HCEC 1CT (cell line): Measurements from ENCODE around the gene IGHMBP2.
"Not testable (repeated sequence)": the region's sequence is repeated elsewhere in the genome, so short reads cannot be mapped to it uniquely, and the experiment has no call there.

Experiments
- DNase-seq: peaks from one replicate; pipeline ENCODE4 v3.0.0-alpha.2; 2017

IGHMBP2 gene

GRCh38 chr11:68963779-68964178 is 60.1 kb downstream of the IGHMBP2 start:
- DNase-seq: no peak

- no peak for DNase-seq
Measured at GRCh38 chr11:68965901-68966853, 62.5 kb downstream of the IGHMBP2 start.

- DNase-seq: no peak
Measured at GRCh38 chr11:68966894-68967780, 63.4 kb downstream of the IGHMBP2 start.

- DNase-seq: no peak
Measured at GRCh38 chr11:68968306-68969250, 64.9 kb downstream of the IGHMBP2 start.

- DNase-seq: no peak
Measured at GRCh38 chr11:68969386-68969785, 65.7 kb downstream of the IGHMBP2 start.

- no peak for DNase-seq
Measured at GRCh38 chr11:68970921-68971636, 67.4 kb downstream of the IGHMBP2 start.

GRCh38 chr11:68973219-68973618 is 69.5 kb downstream of the IGHMBP2 start:
- DNase-seq: no peak

- DNase-seq: not testable (repeated sequence)
Measured at GRCh38 chr11:68973706-68974105, 70.0 kb downstream of the IGHMBP2 start.

GRCh38 chr11:68974421-68975194 is 70.9 kb downstream of the IGHMBP2 start:
- DNase-seq: no peak

GRCh38 chr11:68976095-68976494 is 72.4 kb downstream of the IGHMBP2 start:
- DNase-seq: no peak

GRCh38 chr11:68976563-68976962 is 72.9 kb downstream of the IGHMBP2 start:
- no peak for DNase-seq

GRCh38 chr11:68977781-68978625 is 74.3 kb downstream of the IGHMBP2 start:
- DNase-seq: no peak

- DNase-seq: no peak
Measured at GRCh38 chr11:68978626-68978930, 74.9 kb downstream of the IGHMBP2 start.

- no peak for DNase-seq
Measured at GRCh38 chr11:68978931-68979594, 75.4 kb downstream of the IGHMBP2 start.

- no peak for DNase-seq
Measured at GRCh38 chr11:68979931-68980775, 76.5 kb downstream of the IGHMBP2 start.

GRCh38 chr11:68980776-68981065 is 77.0 kb downstream of the IGHMBP2 start, which contains the start of gene MRGPRD:
MRGPRD (minus strand) TSS chr11:68980986; CDS start chr11:68980986, 0 bp downstream.
- no peak for DNase-seq

- DNase-seq: no peak
Measured at GRCh38 chr11:68982134-68982533, 78.4 kb downstream of the IGHMBP2 start.

GRCh38 chr11:68983801-68984200 is 80.1 kb downstream of the IGHMBP2 start:
- DNase-seq: no peak

GRCh38 chr11:68987211-68987610 is 83.5 kb downstream of the IGHMBP2 start:
- no peak for DNase-seq
